IPS DF 6.9 (cell line): ENCODE measurements around the gene CXCL11.
"Not testable (repeated sequence)": the region's sequence is repeated elsewhere in the genome, so short reads cannot be mapped to it uniquely, and the experiment has no call there.

Experiments used
- DNase-seq: peaks from one replicate; pipeline ENCODE4 v3.0.0-alpha.2; 2013; ENCODE audit warnings: low read depth, low spot score
- H3K27ac ChIP-seq: one replicate; pipeline ENCODE4 v1.5.1; 2013; ENCODE audit warnings: low read length, control low read depth
- H3K27me3 ChIP-seq: 2 replicates; pipeline ENCODE4 v1.6.1; 2013; ENCODE audit warnings: mild to moderate bottlenecking, low read length; ENCODE audit not compliant: control insufficient read depth, insufficient read depth
- H3K36me3 ChIP-seq: 2 replicates; pipeline ENCODE4 v1.6.1; 2013; ENCODE audit warnings: low read length; ENCODE audit not compliant: control insufficient read depth, insufficient read depth
- H3K4me1 ChIP-seq: 2 replicates; pipeline ENCODE4 v1.6.1; 2013; ENCODE audit warnings: low read length; ENCODE audit not compliant: control insufficient read depth, insufficient read depth
- H3K4me3 ChIP-seq: 2 replicates; pipeline ENCODE4 v1.5.1; 2013; ENCODE audit warnings: mild to moderate bottlenecking, low read length
- H3K9me3 ChIP-seq: 2 replicates; pipeline ENCODE4 v1.6.1; 2013; ENCODE audit warnings: low read length, inconsistent platforms; ENCODE audit not compliant: control insufficient read depth, insufficient read depth
- WGBS: extraction: QIAGEN DNeasy Blood & Tissue Kit; methylation state at CpG from one replicate; pipeline ENCODE4 v1.1.7; 2013; ENCODE audit warnings: mixed read lengths, missing lambda C conversion rate; ENCODE audit not compliant: insufficient read length, insufficient coverage; 5-methylcytosine and 5-hydroxymethylcytosine counted together

The CXCL11 gene

DNA sequence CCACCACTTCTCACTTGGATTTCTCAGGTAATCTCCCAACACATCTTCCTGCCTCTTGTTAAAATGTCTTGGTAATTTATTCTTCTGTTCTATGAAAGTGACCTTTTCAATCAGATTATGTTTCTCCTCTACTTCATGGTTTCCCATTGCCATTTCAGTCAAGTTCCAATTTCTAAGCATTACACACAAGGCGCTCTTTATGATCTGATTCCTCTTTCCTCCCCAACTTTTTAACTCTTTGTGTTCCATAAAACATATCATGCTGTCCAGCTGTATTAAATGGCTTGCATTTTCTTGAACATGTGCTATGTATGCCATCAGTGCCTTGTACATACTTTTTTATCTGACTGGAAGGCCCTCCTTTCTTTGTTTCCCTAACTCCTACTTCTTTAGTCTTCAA lies 25.6 kb upstream of the CXCL11 start:
- WGBS: no CpG with 5 or more reads among the region's 1 CpG
- Histone ChIP-seq H3K27ac (no peak overlapping the region), H3K9me3 (no peaks in the 10 kb centered on the region), H3K36me3 (no peaks in the 10 kb centered on the region), H3K4me1 (peaks cover under 1% of the 10 kb centered on the region; the same call in 1 of the 2 replicates), H3K4me3 (no peak overlapping the region), H3K27me3 (no peaks in the 10 kb centered on the region)
- no peak for DNase-seq

DNA sequence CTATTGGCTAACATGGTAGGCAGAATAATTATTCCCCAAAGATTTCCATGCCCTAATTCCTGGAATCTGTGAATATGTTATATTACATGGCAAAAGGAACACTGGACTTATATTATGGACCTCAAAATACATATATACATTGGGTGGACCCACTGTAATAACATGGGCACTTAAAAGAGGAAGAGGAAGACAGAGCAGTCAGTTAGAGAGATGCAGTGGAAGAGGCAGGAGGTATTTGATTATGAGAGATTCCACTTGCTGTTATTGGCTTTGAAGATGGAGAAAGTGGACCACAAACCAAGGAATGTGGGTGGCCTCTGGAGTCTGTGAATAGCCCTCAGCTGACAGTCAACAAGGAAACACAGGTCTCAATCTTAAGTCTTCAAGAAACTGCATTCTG lies 24.6 kb upstream of the CXCL11 start:
- Histone ChIP-seq H3K4me1 (peaks cover 2% of the 10 kb centered on the region; the same call in 1 of the 2 replicates), H3K27ac (no peak overlapping the region), H3K27me3 (no peaks in the 10 kb centered on the region), H3K4me3 (no peak overlapping the region), H3K36me3 (no peaks in the 10 kb centered on the region), H3K9me3 (no peaks in the 10 kb centered on the region)
- DNase-seq: no peak

DNA sequence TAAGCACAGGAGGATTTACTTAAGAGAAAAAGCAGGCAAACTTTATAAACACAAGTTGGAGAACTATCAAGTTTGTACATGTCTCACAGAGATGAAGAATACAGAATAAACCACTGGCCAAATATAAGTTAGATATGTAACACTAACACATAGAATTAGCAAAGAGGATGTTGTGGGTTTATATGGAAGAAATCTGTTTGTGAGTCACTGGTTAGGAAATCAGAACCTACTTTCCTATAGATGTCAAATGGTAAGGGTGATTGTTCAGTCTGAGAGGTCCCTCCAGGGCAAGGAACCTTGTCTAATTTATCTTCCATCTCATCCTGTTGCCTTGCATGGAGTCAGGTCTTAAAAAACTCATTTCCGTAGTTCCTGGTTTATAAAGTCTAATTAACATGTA lies 23.9 kb upstream of the CXCL11 start:
- peaks cover 2% of the 10 kb centered on the region; the same call in 1 of the 2 replicates for H3K4me1 ChIP-seq
- no CpG with 5 or more reads among the region's 1 CpG for WGBS
- no peaks in the 10 kb centered on the region for H3K36me3 ChIP-seq
- no peak overlapping the region for H3K4me3 ChIP-seq
- H3K27ac ChIP-seq: no peak overlapping the region
- no peaks in the 10 kb centered on the region for H3K9me3 ChIP-seq
- no peaks in the 10 kb centered on the region for H3K27me3 ChIP-seq
- DNase-seq: no peak

DNA sequence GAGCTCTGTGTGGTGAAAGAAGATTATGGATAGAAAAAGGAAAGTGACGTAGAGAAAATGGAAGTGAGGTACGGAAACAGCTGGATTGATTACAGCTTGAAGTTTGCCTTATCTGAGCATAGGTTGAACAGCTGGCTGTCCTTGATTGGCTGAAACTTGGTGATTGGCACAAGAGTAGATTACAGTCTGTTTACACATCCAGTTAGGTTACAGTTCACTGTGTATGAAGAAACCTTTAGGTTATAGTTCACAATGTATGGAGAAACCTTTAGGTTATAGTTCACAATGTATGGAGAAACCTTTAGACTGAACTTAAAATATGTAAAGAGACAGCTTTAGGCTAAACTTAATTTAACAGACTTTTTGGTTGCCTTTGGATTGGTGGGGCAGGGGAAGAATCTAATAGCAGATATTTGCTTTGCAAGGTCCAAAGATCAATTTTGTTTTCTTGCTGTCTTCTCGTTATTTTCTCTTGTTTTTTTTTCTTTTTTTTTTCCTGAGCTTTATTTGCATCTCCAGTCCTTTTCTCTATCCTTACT lies 23.1 kb upstream of the CXCL11 start:
- DNase-seq: no peak
- H3K36me3 ChIP-seq: no peaks in the 10 kb centered on the region
- 100% methylated on average over 1 of the region's 3 CpGs for WGBS
- no peak overlapping the region for H3K27ac ChIP-seq
- no peaks in the 10 kb centered on the region for H3K9me3 ChIP-seq
- no peaks in the 10 kb centered on the region for H3K27me3 ChIP-seq
- H3K4me1 ChIP-seq: peaks cover 2% of the 10 kb centered on the region; the same call in 1 of the 2 replicates
- no peak overlapping the region for H3K4me3 ChIP-seq

DNA sequence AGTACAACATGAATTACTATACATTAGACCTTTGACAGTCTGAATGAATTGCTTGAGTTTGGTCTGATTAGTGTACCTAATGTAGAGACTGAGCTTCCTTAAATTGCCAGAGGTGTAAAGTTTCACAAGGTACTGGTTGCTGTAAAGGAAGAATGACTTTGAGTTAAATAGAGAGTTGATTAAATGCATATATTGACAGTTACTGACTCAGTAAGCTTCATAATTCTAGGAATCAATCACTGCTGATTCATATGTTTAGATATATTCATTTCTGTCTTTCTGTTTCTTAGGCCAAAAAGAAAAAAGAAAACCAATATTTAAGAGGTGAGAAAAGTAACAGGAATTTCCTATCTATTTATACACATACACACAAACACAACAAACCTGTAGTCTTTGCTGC lies 22.4 kb upstream of the CXCL11 start:
- DNase-seq: no peak
- H3K27me3 ChIP-seq: no peaks in the 10 kb centered on the region
- H3K27ac ChIP-seq: no peak overlapping the region
- H3K9me3 ChIP-seq: no peaks in the 10 kb centered on the region
- peaks cover 2% of the 10 kb centered on the region; the same call in 1 of the 2 replicates for H3K4me1 ChIP-seq
- H3K4me3 ChIP-seq: no peak overlapping the region
- no peaks in the 10 kb centered on the region for H3K36me3 ChIP-seq

DNA sequence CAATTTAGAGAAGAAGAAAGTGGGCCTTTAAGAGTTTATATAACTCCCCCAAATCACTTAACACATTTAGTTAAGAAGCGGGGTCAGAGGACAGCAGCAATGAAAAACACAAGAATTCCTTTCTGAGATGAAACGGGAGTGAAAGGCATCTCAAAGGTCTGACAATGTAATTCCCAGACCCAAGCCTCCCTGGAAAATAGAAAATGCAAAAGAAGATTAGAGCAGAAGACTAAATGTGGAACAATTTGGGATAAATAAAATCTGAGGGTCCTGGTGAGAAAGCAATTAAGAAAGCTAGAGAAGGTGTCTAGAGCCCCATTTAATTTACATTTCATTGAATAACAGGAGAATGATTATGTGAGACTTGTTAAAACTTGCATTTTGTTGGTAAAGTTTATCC lies 19.6 kb upstream of the CXCL11 start:
- no CpG with 5 or more reads among the region's 2 CpGs for WGBS
- H3K4me3 ChIP-seq: no peak overlapping the region
- no peaks in the 10 kb centered on the region for H3K36me3 ChIP-seq
- H3K27me3 ChIP-seq: no peaks in the 10 kb centered on the region
- H3K4me1 ChIP-seq: peaks cover 2% of the 10 kb centered on the region; the same call in 1 of the 2 replicates
- H3K9me3 ChIP-seq: no peaks in the 10 kb centered on the region
- H3K27ac ChIP-seq: no peak overlapping the region
- no peak for DNase-seq

DNA sequence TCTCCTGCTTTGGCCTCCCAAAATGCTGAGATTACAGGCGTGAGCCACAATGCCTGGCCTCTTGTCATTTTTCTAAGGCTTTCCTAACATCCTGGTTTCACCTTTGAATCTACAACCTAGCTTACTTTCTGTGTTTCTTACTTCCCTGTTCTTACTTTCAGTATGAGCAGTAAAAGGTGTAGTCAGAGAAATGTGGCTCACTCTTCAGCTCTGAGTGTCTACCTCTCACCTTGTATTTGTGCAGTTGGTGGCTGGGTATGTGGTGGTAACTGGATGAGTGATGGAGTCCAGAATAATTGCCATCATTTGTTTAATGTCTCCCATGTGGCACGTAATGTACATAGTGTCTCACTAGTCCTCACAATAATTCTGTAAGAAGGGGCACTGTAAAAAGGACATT lies 19.1 kb upstream of the CXCL11 start:
- no CpG with 5 or more reads among the region's 2 CpGs for WGBS
- Histone ChIP-seq H3K4me1 (peaks cover 2% of the 10 kb centered on the region; the same call in 1 of the 2 replicates), H3K27me3 (no peaks in the 10 kb centered on the region), H3K36me3 (no peaks in the 10 kb centered on the region), H3K4me3 (no peak overlapping the region), H3K9me3 (no peaks in the 10 kb centered on the region), H3K27ac (no peak overlapping the region)
- no peak for DNase-seq

DNA sequence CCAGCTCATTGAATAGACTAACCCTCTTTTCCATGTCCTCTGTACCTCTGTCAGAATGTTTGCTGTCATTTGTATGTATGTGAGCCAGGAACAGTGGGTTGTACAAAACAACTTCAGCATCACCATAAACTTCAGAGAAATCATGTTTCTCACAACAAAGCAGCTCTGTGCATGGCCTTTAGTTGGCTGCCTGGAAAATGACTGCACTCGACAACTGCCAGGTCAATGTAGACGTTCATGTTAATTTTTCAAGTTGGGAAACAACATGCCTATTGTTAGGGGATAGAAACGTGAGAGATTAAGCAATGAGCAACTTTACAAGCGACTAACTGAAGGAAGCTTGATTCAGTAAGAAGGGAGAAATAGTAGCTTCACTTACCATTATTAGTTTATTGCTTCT lies 17.9 kb upstream of the CXCL11 start:
- H3K4me1 ChIP-seq: peaks cover 2% of the 10 kb centered on the region; the same call in 1 of the 2 replicates
- H3K36me3 ChIP-seq: no peaks in the 10 kb centered on the region
- WGBS: no CpG with 5 or more reads among the region's 4 CpGs
- no peak overlapping the region for H3K27ac ChIP-seq
- no peak for DNase-seq
- H3K4me3 ChIP-seq: no peak overlapping the region
- no peaks in the 10 kb centered on the region for H3K9me3 ChIP-seq
- no peaks in the 10 kb centered on the region for H3K27me3 ChIP-seq

DNA sequence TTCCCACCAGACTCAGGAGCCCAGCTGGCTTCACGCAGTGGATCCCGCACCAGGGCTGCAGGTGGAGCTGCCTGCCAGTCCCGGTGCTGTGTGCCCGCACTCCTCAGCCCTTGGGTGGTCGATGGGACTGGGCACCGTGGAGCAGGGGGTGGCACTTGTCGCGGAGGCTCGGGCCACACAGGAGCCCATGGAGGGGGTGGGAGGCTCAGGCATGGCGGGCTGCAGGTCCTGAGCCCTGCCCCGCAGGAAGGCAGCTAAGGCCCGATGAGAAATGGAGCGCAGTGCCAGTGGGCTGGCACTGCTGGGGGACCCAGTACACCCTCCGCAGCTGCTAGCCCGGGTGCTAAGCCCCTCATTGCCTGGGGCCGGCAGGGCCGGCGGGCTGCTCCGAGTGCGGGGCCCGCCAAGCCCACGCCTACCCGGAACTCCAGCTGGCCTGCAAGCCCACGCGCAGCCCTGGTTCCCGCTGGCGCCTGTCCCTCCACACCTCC lies 14.7 kb upstream of the CXCL11 start:
- not testable (repeated sequence) for H3K27ac ChIP-seq, H3K9me3 ChIP-seq, H3K27me3 ChIP-seq, H3K4me3 ChIP-seq, DNase-seq, H3K36me3 ChIP-seq, H3K4me1 ChIP-seq
- no CpG with 5 or more reads among the region's 27 CpGs for whole genome bisulfite sequencing

DNA sequence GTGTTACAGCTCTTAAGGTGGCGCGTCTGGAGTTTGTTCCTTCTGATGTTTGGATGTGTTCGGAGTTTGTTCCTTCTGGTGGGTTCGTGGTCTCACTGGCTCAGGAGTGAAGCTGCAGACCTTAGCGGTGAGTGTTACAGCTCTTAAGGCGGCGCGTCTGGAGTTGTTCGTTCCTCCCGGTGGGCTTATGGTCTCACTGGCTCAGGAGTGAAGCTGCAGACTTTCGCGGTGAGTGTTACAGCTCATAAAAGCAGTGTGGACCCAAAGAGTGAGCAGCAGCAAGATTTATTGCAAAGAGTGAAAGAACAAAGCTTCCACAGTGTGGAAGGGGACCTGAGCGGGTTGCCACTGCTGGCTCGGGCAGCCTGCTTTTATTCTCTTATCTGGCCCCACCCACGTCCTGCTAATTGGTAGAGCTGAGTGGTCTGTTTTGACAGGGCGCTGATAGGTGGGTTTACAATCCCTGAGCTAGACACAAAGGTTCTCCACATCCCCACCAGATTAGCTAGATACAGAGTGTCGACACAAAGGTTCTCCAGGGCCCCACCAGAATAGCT lies 14.1 kb upstream of the CXCL11 start:
- not testable (repeated sequence) for H3K27me3 ChIP-seq, H3K36me3 ChIP-seq, H3K27ac ChIP-seq, H3K4me1 ChIP-seq, DNase-seq, H3K9me3 ChIP-seq, H3K4me3 ChIP-seq
- no CpG with 5 or more reads among the region's 17 CpGs for WGBS

DNA sequence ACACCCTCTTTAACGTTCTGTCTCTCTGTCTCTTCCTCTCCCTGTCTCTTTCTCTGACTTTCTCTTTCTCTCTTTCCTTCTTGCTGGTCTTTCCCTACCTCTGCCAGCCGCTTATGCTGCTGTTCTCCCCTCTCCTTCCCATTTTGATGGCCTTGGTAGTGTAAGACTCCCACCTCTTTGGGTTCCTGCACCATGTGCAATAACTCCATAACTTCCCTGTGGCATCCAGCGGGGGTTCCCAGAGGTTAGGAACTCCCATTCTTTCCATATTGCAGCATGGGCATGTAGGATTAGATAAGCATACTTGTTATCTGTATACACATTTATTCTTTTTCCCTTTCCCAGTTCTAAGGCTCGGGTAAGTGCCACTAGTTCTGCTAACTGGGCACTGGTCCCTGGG lies 8.8 kb upstream of the CXCL11 start:
- not testable (repeated sequence) for H3K4me1 ChIP-seq
- WGBS: no CpG with 5 or more reads among the region's 4 CpGs

More for the DNA sequence above, 8.8 kb upstream of the CXCL11 start:
- not testable (repeated sequence) for H3K27me3 ChIP-seq, H3K9me3 ChIP-seq, H3K27ac ChIP-seq, H3K4me3 ChIP-seq, DNase-seq, H3K36me3 ChIP-seq
